Fibroblast of skin of right biceps (primary cell): ENCODE results near the gene TSPAN16.
"Not testable (repeated sequence)": the region's sequence is repeated elsewhere in the genome, so short reads cannot be mapped to it uniquely, and the experiment has no call there.

ENCODE experiments used
- DNase-seq: peaks from one replicate; pipeline ENCODE4 v3.0.0-alpha.2; 2013

Gene TSPAN16

GRCh38 chr19:11321191-11322126, 25.5 kb downstream of the TSPAN16 start:
- no peak for DNase-seq

GRCh38 chr19:11322269-11323024, 26.5 kb downstream of the TSPAN16 start:
- DNase-seq, result no peak

- no peak for DNase-seq
These were observed 27.7 kb downstream of the TSPAN16 start for GRCh38 chr19:11323601-11324078.

- DNase-seq, result peak; percentile 91
These were observed 28.2 kb downstream of the TSPAN16 start for GRCh38 chr19:11324079-11324661.

- no peak for DNase-seq
These were observed 28.9 kb downstream of the TSPAN16 start for GRCh38 chr19:11324748-11325389.

- no peak for DNase-seq
These were observed 29.6 kb downstream of the TSPAN16 start for GRCh38 chr19:11325544-11325943.

GRCh38 chr19:11330127-11330526, 34.2 kb downstream of the TSPAN16 start:
- no peak for DNase-seq

GRCh38 chr19:11331502-11331901, 35.5 kb downstream of the TSPAN16 start:
- no peak for DNase-seq

- no peak for DNase-seq
These were observed 36.9 kb downstream of the TSPAN16 start for GRCh38 chr19:11332822-11333221.

GRCh38 chr19:11333838-11334237, 37.9 kb downstream of the TSPAN16 start:
- peak; percentile 32 for DNase-seq

- no peak for DNase-seq
These were observed 39.6 kb downstream of the TSPAN16 start for GRCh38 chr19:11335449-11336146.

- DNase-seq, result no peak
These were observed 41.1 kb downstream of the TSPAN16 start for GRCh38 chr19:11337080-11337479.

- DNase-seq, result no peak
These were observed 42.2 kb downstream of the TSPAN16 start for GRCh38 chr19:11338121-11338520.

GRCh38 chr19:11338569-11339253, 42.8 kb downstream of the TSPAN16 start:
- DNase-seq, result no peak

- DNase-seq, result peak; percentile 83
These were observed 43.5 kb downstream of the TSPAN16 start, which contains the start of gene RAB3D for GRCh38 chr19:11339254-11340098. Gene RAB3D (minus strand): TSS chr19:11339657. CDS start chr19:11337399, 2,258 bp downstream.

- not testable (repeated sequence) for DNase-seq
These were observed 44.1 kb downstream of the TSPAN16 start for GRCh38 chr19:11340099-11340467.

- DNase-seq, result no peak
These were observed 46.5 kb downstream of the TSPAN16 start for GRCh38 chr19:11342429-11342828.

GRCh38 chr19:11345122-11345803, 49.3 kb downstream of the TSPAN16 start:
- DNase-seq, result peak; percentile 6

- peak; percentile 99 for DNase-seq
These were observed 50.4 kb downstream of the TSPAN16 start, which contains the start of the genes CCDC159 and TMEM205 for GRCh38 chr19:11346104-11346940. Gene CCDC159 (plus strand): TSS chr19:11346519. CDS start chr19:11346607, 88 bp downstream. Gene TMEM205 (minus strand): TSS chr19:11346268. CDS start chr19:11345619, 649 bp downstream.
